VCaP (cell line): ENCODE results near the gene GFOD1.

Experiments used
- H3K27ac ChIP-seq: fragments of 450-650 bp; 2 replicates; pipeline ENCODE4 v1.5.1; 2017
- TF ChIP-seq, protein P1 (sequence below): fragments of 450-650 bp; conservative IDR thresholded peaks from 2 replicates; pipeline ENCODE4 v1.5.1; 2017; ENCODE audit warnings: mild to moderate bottlenecking, moderate library complexity

The GFOD1 gene

DNA sequence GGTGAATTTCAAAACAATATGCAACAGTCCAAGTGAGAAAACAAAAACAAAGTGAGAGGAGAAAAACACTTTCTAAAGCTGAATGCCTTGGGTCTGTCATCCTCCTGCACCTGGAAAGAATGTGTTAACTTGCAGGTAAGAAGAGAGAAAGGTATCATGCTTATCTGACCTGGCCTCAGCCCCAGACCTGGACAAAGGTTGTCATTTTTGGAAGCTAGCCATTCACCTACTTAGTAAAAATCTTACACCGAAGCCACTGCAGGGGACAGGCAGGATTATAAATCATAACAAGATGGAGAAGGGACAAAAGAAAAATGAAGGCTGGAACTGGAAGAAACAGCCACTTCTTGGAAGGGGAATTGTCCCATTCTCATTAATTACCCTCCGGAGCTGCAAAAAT is 69.4 kb downstream of the GFOD1 start:
- no peak overlapping the region for H3K27ac ChIP-seq

DNA sequence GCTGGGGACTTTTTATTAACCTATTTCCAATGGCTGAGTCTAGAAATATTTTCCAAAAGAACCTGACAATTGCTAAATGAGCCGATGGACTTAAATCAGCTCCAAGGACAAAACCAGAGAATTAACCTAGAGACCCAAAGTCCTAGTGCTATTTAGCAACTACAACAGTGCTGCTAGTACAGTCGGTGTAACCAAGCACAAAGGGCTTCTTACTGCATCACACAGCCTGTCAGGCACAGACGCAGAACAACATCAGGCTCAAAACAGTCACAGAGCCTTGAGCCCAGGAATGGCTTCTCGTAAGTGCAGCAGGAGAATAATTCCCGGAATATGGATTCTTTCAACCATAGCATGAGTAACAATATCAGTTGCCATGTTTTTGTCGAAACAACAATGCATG is 70.0 kb downstream of the GFOD1 start:
- no peak overlapping the region for H3K27ac ChIP-seq
- TF ChIP-seq, protein P1, sequence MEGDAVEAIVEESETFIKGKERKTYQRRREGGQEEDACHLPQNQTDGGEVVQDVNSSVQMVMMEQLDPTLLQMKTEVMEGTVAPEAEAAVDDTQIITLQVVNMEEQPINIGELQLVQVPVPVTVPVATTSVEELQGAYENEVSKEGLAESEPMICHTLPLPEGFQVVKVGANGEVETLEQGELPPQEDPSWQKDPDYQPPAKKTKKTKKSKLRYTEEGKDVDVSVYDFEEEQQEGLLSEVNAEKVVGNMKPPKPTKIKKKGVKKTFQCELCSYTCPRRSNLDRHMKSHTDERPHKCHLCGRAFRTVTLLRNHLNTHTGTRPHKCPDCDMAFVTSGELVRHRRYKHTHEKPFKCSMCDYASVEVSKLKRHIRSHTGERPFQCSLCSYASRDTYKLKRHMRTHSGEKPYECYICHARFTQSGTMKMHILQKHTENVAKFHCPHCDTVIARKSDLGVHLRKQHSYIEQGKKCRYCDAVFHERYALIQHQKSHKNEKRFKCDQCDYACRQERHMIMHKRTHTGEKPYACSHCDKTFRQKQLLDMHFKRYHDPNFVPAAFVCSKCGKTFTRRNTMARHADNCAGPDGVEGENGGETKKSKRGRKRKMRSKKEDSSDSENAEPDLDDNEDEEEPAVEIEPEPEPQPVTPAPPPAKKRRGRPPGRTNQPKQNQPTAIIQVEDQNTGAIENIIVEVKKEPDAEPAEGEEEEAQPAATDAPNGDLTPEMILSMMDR, result no peak

More for the DNA sequence above, 69.4 kb downstream of the GFOD1 start:
- TF ChIP-seq, protein P1, result no peak

DNA sequence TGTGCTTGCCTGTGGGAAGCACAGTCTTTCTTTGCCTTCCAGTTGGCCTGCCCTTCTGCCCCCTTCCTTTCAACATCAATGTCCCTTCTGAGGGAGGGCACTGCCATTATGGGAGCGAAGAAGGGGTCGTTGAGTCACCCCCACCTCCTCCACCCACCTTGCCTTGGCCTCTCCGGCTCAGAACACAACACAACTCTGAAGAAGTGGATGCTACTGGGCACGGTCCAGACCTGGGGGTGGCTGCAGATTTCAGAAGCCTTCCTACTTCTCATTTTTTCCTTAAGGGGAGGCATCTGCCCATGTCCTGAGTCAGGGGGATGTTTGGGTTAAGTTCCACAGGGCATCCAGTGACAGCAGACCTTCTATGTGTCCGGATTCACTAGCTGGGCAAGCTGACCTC is 72.1 kb downstream of the GFOD1 start:
- no peak overlapping the region for H3K27ac ChIP-seq
- TF ChIP-seq, protein P1, result no peak

DNA sequence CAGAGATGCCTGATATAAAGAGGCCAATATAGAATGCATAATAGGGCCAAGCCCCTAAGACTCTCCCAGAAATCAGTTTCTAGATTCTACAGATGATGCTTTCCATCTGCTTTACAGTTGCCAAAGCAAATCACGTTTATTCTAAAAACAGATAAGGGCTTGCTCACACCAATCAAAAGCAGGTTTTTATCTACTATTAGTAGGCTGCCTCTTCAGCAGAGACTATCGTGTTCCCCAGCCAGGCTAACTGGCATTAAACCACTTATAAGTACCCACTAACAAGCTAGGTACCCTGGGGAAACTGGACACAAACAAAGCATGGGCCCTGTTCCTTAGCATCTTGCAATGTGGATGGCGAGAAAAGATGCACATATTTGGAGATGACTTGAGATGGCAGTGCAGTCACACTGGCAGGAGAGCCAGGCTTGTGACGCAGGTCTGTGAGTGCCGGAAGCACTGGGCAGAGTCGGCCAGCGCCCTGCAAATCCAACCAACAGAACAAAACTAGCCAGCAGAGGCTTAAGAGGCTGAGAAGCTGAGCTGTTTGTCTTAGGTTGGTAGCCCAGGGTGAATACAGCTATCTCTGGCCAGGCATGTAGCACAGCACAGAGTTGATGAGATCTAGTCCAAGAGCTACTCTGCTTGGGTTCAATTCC is 73.4 kb downstream of the GFOD1 start:
- H3K27ac ChIP-seq, result no peak overlapping the region

DNA sequence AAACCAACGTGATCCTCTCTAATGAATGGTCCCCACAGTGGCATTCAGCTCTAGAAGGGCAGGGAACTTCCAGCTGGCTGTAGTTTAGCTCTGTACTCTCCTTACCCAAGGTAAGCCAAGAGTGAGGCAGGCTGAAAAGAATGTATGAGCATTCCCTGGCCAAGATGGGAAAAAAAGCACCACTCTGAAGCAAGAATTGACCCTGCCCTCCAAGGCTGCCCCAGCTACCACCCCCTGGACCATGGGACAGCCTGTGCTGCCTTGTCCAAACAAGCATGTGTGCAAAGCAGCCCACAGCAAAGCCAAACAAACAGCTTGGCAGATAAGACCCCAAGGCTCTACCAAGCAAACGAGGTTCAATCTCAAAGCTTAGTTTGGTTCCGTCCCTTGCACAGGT is 73.9 kb downstream of the GFOD1 start:
- TF ChIP-seq, protein P1, result no peak
- H3K27ac ChIP-seq, result no peak overlapping the region

More for the DNA sequence above, 73.4 kb downstream of the GFOD1 start:
- TF ChIP-seq, protein P1, result no peak

DNA sequence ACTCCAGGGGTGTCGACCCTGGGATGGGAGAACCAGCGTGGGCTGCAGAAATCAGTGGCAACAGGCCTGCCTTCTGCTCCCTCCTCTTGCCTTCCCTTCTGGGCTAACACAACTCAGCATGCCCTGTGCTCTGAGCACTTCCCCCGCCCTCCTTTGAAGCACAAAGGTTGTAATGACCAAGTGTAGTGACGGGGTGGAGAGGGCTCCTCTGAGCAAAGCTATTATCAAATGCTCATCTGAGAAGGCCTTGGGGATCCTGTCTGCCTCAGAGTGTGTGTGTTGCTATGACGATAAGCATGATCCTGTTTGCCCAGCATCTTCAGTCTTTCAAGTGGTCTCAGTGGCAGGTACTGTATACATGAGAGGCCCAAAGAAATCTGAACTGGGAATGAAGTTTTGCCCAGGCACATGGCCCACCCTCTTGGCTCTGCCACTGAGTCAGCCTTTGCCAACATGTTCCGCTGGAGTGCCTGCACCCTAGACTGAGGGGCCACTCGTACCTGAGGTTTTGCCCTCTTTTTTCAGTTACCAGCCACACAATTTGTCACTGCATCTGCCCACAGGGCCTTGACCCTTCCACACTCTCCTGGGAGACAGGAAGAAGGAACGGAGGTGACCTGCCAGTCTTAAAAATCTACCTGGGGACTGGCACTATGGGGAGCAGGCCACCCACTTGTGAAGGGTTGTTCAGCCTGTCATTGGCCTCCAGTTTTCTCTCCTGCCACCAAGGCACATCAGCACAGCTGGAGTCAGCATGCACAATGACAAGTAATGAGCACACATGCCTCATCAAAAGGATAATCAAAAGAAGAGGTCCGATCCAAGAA is 74.5 kb downstream of the GFOD1 start:
- TF ChIP-seq, protein P1, result no peak
- no peak overlapping the region for H3K27ac ChIP-seq

DNA sequence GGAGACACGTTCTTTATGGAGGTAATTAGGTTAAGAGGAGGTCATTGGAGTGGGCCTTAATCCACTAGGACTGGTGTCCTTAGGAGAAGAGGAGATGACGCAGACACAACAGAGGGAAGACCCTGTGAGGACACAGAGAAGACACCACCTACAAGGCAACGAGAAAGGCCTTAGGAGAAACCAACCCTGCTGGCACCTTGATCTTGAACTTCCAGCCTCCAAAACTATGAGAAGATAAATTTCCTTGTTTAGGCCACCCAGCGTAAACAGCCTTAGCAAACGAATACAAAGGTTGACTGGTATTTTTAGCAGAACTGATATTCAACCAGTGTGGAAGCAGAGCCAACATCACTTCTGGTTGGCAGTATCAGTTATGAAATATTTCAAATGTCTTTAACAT is 75.2 kb downstream of the GFOD1 start:
- H3K27ac ChIP-seq, result no peak overlapping the region
- TF ChIP-seq, protein P1, result no peak
